Activated T-cell treated with anti-CD3 and anti-CD28 coated beads, Interleukin-2, amount 50 U/mL, for 1 hour (primary cell): ENCODE data around the gene FNBP1.

Experiments used
- DNase-seq: peaks from one replicate; pipeline ENCODE4 v3.0.0-alpha.2; 2020

Gene FNBP1

DNA sequence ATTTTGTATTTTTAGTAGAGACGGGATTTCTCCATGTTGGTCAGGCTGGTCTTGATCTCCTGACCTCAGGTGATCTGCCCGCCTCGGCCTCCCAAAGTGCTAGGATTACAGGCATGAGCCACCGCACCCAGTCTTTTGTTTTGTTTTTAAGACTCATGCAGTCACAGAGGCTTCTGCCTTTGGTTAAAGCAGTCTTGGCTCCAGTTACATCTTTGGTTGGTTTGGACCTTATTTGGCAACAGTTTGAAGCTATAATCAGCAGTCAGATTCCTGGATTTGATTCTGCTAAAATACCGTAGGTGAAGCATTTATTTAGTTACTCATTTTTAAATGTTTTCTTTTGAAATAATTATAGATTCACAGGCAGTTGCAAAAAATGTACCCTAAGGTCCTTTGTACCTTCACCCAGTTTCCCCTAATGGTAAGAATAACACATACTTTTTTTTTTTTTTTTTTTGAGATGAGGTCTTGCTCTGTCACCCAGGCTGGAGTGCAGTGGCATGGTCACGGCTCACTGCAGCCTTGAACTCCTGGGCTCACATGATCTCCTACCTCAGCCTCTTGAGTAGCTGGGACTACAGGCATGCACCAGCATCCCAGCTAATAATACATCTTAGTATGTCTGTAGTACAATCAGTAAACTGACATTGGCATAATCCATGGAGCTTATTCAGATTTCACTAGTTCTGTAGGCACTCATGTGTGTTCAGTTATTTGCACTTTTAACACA is 192.0 kb downstream of the FNBP1 start:
- no peak for DNase-seq

- no peak for DNase-seq
Observed at GRCh38 chr9:129849901-129850300, 193.1 kb downstream of the FNBP1 start.

DNA sequence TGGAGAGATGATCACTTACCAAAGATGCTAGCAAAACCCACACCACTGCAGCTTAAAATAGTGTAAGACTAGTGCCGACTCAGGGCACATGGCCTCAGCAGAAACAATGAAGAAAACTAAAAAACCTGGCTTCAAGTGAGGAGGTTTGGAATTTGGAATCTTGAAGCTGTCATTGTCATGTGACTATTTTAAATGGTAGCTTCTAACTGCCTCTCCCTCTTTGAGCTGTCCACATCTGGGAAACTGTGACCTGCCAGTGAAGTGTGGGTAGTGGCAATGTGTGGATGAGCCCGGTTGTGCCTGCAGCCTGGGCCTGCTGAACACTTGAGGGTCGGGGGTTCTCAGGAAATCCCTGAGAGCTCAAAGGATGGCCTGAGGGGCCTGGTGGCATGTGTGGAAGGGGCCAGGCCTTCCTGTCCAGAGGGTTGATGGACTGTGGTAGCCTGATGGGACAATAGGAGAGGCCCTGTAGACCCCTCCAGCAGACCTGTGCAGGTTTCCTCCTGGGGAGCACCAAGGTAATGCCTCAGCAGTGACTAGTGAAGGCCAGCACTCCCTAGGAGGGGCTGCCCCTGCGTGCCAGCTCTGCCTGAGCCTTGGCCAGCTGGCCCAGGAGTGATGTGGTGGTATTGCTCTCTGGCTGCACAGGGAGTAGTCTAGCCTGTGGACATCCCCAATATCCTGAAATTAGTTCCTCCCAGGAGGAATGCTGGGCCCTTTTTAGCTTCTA is 194.1 kb downstream of the FNBP1 start:
- DNase-seq, result no peak

- no peak for DNase-seq
Observed at GRCh38 chr9:129845373-129845772, 197.6 kb downstream of the FNBP1 start.

DNA sequence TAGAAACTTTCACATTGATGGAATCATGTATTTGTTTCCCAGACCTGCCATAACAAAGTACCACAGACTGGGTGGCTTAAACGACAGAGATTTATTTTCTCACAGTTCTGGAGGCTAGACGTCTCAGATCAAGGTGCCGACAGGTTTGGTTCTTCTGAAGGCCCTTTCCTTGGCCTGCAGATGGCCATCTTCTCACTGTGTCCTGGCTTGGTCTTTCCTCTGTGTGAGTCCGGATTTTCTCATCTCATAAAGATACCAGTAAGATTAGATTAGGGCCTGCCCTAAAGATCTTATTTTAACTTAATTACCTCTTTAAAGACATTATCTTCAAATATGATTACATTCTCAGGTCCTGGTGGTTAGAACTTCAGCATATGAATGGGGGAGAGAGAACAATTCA is 201.9 kb downstream of the FNBP1 start:
- no peak for DNase-seq

DNA sequence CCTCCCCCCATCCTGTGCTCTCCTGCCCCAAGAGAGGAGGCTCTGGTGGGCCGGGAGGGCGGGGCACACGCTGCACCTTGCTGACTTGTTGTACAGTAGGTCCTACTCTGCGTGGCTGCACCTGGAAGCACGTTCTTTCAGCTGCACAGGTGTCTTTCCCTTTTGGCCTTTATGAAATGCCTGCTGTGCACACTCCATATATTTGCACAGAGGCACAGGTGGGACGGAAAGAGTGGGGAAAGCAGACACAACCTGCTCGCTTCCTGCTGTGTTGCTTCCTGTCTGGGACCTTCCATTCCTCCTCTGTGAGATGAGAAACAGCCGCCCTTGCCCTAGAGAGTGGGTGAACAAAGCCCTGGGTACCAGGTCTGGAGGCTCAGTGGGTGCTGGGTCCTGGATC is 203.0 kb downstream of the FNBP1 start:
- DNase-seq, result no peak

GRCh38 chr9:129839324-129840023 is 203.5 kb downstream of the FNBP1 start:
- no peak for DNase-seq

DNA sequence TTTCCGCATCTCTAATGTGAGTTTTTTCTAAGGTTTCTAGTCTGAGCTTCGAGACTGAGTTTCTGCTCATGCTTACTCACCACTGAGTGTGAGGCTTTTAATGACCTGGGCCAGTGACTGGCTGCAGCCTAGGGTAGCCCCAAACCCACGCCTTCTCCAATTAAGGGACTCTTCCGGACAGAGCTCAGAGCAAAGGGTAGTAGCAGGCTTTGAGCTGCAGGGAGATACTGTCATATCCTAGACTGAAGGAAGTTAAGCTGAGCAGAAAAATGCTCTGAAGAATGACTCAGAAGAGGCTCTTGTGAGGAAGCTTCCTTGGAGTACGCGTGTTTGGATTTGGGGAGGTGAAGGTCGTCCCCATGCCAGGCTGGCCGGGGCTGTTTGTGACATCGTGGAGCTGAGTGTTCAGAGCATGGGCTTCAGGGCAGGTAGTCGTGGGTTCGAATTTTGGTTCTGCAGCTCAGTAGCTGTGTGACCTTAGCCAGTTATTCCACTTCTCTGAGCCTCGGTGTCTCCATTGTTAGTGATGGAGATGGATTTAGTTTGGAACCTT is 204.2 kb downstream of the FNBP1 start:
- DNase-seq, result no peak
